Mammary epithelial cell (primary cell): ENCODE measurements around the gene USP53.

Experiments
- CTCF ChIP-seq, 2 donors: IDR thresholded peaks in 1 of 2; conservative IDR thresholded peaks in 1 of 2; 2 replicates each; pipeline ENCODE4 v1.5.1; 2011 to 2012; ENCODE audit warnings: inconsistent platforms in 2 of 2, low read length in 2 of 2, mild to moderate bottlenecking in 2 of 2, control low read depth in 1 of 2, low read depth in 1 of 2; ENCODE audit not compliant: insufficient read depth in 1 of 2; ENCODE audit errors: extremely low read depth in 1 of 2
- EZH2 ChIP-seq: IDR thresholded peaks from 2 replicates; pipeline ENCODE4 v1.6.1; 2012; ENCODE audit warnings: low read length, inconsistent platforms, borderline replicate concordance

GRCh38 chr4:119206178-119206577 is 6.3 kb upstream of the USP53 start:
- TF ChIP-seq CTCF (conservative IDR thresholded peaks at IDR 0.05 in 1 of 2, IDR thresholded peaks at IDR 0.05 in 1 of 2; ENCODE audit: extremely low read depth in 1 of 2, insufficient read depth in 1 of 2, low read depth in 1 of 2, low read length in 2 of 2) (no peak), EZH2 (no peak)
